Measurements from ENCODE around the gene CMPK1.

CMPK1 gene

DNA sequence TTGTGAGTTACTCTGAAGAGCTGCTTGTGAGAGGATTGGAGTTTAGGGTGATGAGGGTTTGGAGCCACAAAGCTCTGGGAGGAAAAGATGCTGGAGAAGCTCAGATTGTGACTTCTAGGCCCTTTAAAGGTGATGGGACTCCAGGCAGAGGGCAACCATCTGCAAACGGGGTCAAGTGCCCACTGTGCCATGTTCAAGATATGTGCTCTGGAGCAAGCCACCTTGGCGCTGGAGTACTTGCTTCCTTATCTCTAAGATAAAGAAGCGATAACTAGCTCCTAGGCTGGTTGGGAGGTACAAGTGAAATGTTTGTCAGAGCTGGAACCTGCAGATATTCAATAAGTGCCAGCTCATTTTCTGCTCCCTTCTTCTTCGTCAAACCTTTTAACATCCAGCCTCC is 68.2 kb downstream of the CMPK1 start:
- DNase-seq (ENCODE audit: low read depth): no peak
- TF ChIP-seq, protein P1, sequence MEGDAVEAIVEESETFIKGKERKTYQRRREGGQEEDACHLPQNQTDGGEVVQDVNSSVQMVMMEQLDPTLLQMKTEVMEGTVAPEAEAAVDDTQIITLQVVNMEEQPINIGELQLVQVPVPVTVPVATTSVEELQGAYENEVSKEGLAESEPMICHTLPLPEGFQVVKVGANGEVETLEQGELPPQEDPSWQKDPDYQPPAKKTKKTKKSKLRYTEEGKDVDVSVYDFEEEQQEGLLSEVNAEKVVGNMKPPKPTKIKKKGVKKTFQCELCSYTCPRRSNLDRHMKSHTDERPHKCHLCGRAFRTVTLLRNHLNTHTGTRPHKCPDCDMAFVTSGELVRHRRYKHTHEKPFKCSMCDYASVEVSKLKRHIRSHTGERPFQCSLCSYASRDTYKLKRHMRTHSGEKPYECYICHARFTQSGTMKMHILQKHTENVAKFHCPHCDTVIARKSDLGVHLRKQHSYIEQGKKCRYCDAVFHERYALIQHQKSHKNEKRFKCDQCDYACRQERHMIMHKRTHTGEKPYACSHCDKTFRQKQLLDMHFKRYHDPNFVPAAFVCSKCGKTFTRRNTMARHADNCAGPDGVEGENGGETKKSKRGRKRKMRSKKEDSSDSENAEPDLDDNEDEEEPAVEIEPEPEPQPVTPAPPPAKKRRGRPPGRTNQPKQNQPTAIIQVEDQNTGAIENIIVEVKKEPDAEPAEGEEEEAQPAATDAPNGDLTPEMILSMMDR (IDR thresholded peaks at IDR 0.05; ENCODE audit: low read depth, low read length, missing control alignments): no peak
- no peak overlapping the region for H3K4me3 ChIP-seq (ENCODE audit: low read depth, low read length)

DNA sequence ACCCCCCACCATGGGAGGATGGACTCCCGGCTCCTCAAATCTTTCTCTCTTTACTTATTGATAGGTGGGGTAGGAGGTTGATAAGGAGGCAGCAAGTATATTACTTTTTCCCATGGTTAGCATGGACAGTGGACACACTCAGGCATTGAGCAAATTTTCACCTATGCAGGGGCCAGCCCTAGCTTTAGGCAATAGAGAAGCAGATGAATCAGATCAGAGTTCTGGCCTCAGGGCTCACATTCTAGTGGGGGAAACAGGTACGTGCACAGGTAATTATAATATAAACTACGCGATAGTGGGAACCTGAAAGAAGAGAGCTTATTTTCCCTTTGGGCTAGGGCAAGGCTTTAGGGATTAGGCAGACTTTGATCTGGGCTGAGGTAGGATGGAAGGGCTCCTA is 69.0 kb downstream of the CMPK1 start:
- TF ChIP-seq, protein P1 (IDR thresholded peaks at IDR 0.05; ENCODE audit: low read depth, low read length, missing control alignments): no peak
- no peak overlapping the region for H3K4me3 ChIP-seq (ENCODE audit: low read depth, low read length)
- DNase-seq (ENCODE audit: low read depth): no peak

DNA sequence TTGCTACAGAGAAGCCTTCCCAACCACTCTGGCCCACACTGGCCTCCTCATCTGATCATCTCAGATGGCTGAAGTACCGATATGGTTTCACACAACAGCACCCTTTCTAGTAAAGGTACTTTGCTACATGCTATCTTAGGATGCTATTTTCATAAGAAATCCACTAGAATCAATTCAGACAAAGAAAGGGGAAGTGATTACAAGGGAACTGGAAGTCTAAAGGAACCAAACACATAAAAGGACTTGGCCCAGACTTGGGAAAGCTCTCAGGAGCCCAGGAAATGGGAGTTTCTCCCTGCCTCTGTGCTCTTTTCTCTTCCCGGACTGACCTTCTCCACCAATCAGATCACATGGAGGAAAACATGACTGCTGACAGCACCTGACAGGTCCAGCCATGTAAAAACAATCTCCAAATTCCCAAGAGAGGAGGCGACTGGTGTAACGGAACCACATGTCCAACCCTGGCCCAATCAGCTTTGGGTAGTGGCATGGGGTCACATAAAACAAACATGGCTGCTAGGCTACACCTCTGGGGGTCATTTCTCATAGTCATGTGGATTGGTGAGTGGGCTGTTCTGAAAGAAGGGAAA is 69.8 kb downstream of the CMPK1 start:
- DNase-seq (ENCODE audit: low read depth): no peak
- no peak overlapping the region for H3K4me3 ChIP-seq (ENCODE audit: low read depth, low read length)
- TF ChIP-seq, protein P1 (IDR thresholded peaks at IDR 0.05; ENCODE audit: low read depth, low read length, missing control alignments): no peak

DNA sequence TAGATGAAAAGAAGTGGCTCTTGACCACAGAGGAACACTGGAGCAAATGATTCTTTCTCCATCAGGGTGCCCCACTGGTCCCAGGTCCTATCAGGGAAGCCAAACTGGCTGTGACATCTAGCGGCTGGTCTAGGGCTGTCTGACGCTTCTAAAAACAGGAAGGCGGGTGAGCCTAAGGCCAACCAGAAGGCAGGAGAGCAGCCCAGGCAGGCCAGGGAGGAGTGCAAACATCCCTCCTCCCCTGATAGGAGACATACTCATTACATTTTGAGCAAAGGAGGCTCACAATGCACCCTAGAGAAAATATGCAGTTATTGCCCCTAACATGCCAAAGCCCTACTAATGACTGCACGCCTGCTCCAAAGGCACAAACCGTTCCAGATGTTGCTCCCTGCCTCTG is 72.1 kb downstream of the CMPK1 start:
- H3K4me3 ChIP-seq (ENCODE audit: low read depth, low read length): no peak overlapping the region
- TF ChIP-seq, protein P1 (IDR thresholded peaks at IDR 0.05; ENCODE audit: low read depth, low read length, missing control alignments): no peak
- DNase-seq (ENCODE audit: low read depth): no peak

DNA sequence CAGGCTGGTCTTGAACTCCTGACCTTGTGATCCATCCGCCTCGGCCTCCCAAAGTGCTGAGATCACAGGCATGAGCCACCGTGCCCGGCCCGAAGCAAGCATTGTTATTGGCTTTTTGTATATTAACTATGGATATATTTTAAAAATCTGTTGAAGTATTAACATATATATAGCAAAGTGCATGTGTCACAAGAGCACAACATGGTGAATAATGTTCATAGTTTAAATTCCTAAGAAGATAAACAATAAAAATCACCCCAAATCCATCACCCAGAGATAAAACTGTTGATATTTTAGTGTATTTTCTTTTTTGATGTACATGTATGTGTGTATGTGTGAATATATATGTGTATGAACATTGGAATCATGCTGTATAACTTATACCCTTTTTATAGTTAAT is 73.4 kb downstream of the CMPK1 start:
- TF ChIP-seq, protein P1 (IDR thresholded peaks at IDR 0.05; ENCODE audit: low read depth, low read length, missing control alignments): no peak
- no peak overlapping the region for H3K4me3 ChIP-seq (ENCODE audit: low read depth, low read length)
- DNase-seq (ENCODE audit: low read depth): no peak

DNA sequence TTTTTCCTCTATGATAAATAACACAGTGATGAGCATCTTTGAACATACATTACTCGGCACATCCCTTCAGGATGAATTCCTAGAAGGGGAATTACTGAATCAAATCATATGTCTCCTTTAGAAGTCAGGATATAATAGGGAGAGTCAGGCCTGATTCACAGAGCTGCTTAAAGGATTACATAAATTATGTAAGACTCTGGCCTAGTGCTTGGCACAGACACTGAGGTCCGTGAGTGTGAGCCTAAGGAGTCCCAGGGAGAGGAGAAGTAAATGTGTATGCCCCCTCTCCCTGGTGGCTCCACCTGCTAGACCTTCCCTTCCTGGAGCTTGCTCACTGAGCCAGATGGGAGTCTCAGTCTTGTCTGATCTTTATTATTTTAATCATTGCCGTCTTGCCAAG is 73.9 kb downstream of the CMPK1 start:
- H3K4me3 ChIP-seq (ENCODE audit: low read depth, low read length): no peak overlapping the region
- no peak for DNase-seq (ENCODE audit: low read depth)
- TF ChIP-seq, protein P1 (IDR thresholded peaks at IDR 0.05; ENCODE audit: low read depth, low read length, missing control alignments): no peak

DNA sequence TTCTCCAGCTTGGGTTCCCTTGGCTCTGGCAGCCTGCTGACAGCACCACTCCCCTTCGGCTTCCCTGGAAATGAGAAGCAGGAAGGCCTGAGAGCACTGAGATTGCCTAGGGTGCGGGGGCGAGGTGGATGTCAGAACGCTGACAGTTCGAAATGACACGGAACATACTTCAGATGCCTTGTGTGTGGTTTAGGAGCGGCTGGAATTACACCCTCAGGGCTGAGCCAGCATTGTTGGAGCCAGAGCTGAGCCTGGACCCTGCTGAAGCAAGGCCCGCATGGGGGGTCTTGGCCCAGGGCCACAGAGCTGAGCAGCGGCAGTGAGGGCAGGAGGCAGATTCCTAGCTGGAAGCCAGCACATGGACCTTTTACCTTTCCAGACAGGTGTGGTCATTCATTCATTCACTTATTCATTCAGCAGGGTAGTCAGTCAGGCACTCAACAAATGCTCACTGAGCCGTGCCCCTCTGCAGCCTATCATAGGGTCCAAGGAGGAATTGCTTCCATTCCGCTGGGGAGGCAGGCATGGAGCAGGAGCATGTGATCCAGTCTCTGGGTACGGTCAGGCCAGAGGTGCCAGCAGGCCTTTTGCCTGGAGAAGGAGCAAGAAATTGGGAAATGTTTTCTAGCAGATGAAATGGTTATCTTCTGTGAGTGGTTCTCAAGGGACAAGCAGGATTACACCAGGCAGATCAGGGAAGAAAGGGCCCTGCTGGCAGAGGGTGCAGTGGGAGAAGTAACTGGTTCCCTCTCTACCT is 75.9 kb downstream of the CMPK1 start:
- no peak overlapping the region for H3K4me3 ChIP-seq (ENCODE audit: low read depth, low read length)
- TF ChIP-seq, protein P1 (IDR thresholded peaks at IDR 0.05; ENCODE audit: low read depth, low read length, missing control alignments): no peak
- DNase-seq (ENCODE audit: low read depth): no peak

Measured in GM12864 (cell line).